Measurements from ENCODE around the gene SCAP.
A peak's percentile ranks its signal among the peaks of the same experiment; 100 is the strongest.
"Not testable (repeated sequence)": the region's sequence is repeated elsewhere in the genome, so short reads cannot be mapped to it uniquely, and the experiment has no call there.

The SCAP gene

GRCh38 chr3:47475570-47476329, at the start of gene SCAP:
TSS of gene SCAP (minus strand) at chr3:47475941. CDS start at chr3:47442993, 32,948 bp downstream.
- DNase-seq = peak; percentile 96

GRCh38 chr3:47523310-47524073, 47.8 kb upstream of the SCAP start:
- no peak for DNase-seq

- peak; percentile 57 for DNase-seq
These were observed 46.6 kb upstream of the SCAP start for GRCh38 chr3:47522082-47522987.

GRCh38 chr3:47520756-47521155, 45.0 kb upstream of the SCAP start:
- no peak for DNase-seq

GRCh38 chr3:47517937-47518336, 42.2 kb upstream of the SCAP start:
- no peak for DNase-seq

- DNase-seq = no peak
These were observed 40.2 kb upstream of the SCAP start for GRCh38 chr3:47515864-47516319.

GRCh38 chr3:47515100-47515499, 39.4 kb upstream of the SCAP start:
- DNase-seq = no peak

- DNase-seq = peak; percentile 96
These were observed 37.6 kb upstream of the SCAP start, which contains the start of gene ELP6 for GRCh38 chr3:47513125-47513929. TSS of gene ELP6 (minus strand) at chr3:47513712. CDS start at chr3:47513590, 122 bp downstream.

- no peak for DNase-seq
These were observed 36.8 kb upstream of the SCAP start for GRCh38 chr3:47512416-47513124.

- not testable (repeated sequence) for DNase-seq
These were observed 29.5 kb upstream of the SCAP start for GRCh38 chr3:47505267-47505666.

GRCh38 chr3:47504113-47504512, 28.4 kb upstream of the SCAP start:
- no peak for DNase-seq

- DNase-seq = no peak
These were observed 27.3 kb upstream of the SCAP start for GRCh38 chr3:47503033-47503432.

- DNase-seq = no peak
These were observed 21.2 kb upstream of the SCAP start for GRCh38 chr3:47496892-47497291.

- DNase-seq = no peak
These were observed 20.1 kb upstream of the SCAP start for GRCh38 chr3:47495886-47496285.

- DNase-seq = no peak
These were observed 19.4 kb upstream of the SCAP start for GRCh38 chr3:47495111-47495510.

- no peak for DNase-seq
These were observed 16.0 kb upstream of the SCAP start for GRCh38 chr3:47491777-47492176.

- DNase-seq = no peak
These were observed 15.4 kb upstream of the SCAP start for GRCh38 chr3:47491186-47491585.

- no peak for DNase-seq
These were observed 11.5 kb upstream of the SCAP start for GRCh38 chr3:47487265-47487664.

- DNase-seq = no peak
These were observed 10.1 kb upstream of the SCAP start for GRCh38 chr3:47485812-47486211.

GRCh38 chr3:47482366-47482765, 6.6 kb upstream of the SCAP start:
- no peak for DNase-seq

GRCh38 chr3:47481763-47482162, 6.0 kb upstream of the SCAP start:
- not testable (repeated sequence) for DNase-seq

All from activated CD4-positive, alpha-beta T cell treated with anti-CD3 and anti-CD28 coated beads for 1 hour (primary cell).